Heart left ventricle (tissue), 13 donors: ENCODE data around the gene SLC2A4RG.

Source experiments
- POLR2A ChIP-seq, 2 donors: fragments of 450-650 bp; IDR thresholded peaks; one replicate each; pipeline ENCODE4 v1.6.1; 2017; ENCODE audit warnings: antibody characterized with exemption in 2 of 2, mild to moderate bottlenecking in 2 of 2, moderate library complexity in 2 of 2
- TF ChIP-seq, protein P1 (sequence below), 12 donors: fragments of 200-600 bp; sonication (generic) in 4 of 12; IDR thresholded peaks; one replicate each; pipeline versions ENCODE4 v1.5.0 to v1.8.0; 2018 to 2022; ENCODE audit warnings: antibody characterized with exemption in 12 of 12, mild to moderate bottlenecking in 5 of 12
- donor health status: ischemic (EF 13 %, LVEDD 7.1; RV severe dilation, severe dysfunction).
- donor health status: DM: no; HTN: yes; CAD: no.
- donor health status: DM: no; HTN: no; CAD: no.
- donor health status: ischemic (EF 25% LVEDD 6.9; RV normal size, moderate dysfunction).
- donor health status: ischemic (EF 25% LVEDD 5.7; RV mildly dilated, moderate dysfunction).
- donor health status: ischemic (EF 35%, LVEDD 5.7; RV mildly dilated, moderate dysfunction).
- donor health status: nonischemic (EF 11% LVEDD 7.7; RV severe dilation, severe dysfunction).
- donor health status: DM: yes; HTN: yes; CAD: no.
- donor health status: PGD.
- donor health status: ischemic (EF 29% LVEDD 5.4; RV normal size, mild dysfunction).
- donor health status: nonischemic (EF 23%, LVEDD 6.1; RV moderate dilation, normal function).

GRCh38 chr20:63712191-63712590, 27.4 kb upstream of the SLC2A4RG start:
- TF ChIP-seq, protein P1, sequence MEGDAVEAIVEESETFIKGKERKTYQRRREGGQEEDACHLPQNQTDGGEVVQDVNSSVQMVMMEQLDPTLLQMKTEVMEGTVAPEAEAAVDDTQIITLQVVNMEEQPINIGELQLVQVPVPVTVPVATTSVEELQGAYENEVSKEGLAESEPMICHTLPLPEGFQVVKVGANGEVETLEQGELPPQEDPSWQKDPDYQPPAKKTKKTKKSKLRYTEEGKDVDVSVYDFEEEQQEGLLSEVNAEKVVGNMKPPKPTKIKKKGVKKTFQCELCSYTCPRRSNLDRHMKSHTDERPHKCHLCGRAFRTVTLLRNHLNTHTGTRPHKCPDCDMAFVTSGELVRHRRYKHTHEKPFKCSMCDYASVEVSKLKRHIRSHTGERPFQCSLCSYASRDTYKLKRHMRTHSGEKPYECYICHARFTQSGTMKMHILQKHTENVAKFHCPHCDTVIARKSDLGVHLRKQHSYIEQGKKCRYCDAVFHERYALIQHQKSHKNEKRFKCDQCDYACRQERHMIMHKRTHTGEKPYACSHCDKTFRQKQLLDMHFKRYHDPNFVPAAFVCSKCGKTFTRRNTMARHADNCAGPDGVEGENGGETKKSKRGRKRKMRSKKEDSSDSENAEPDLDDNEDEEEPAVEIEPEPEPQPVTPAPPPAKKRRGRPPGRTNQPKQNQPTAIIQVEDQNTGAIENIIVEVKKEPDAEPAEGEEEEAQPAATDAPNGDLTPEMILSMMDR (IDR thresholded peaks at IDR 0.05) = no peak
- TF ChIP-seq POLR2A (IDR thresholded peaks at IDR 0.05) = no peak
